Loucy (cell line): Measurements from ENCODE around the gene PDE4DIP.
"Not testable (repeated sequence)": the region's sequence is repeated elsewhere in the genome, so short reads cannot be mapped to it uniquely, and the experiment has no call there.

Source experiments
- CTCF ChIP-seq: fragments of 200-600 bp; sonication (generic); conservative IDR thresholded peaks from 2 replicates; pipeline ENCODE4 v1.5.1; 2014; ENCODE audit warnings: mild to moderate bottlenecking, antibody characterized with exemption, low read length
- EZH2phosphoT487 ChIP-seq: fragments of 200-600 bp; IDR thresholded peaks from 2 replicates; pipeline ENCODE4 v1.6.1; 2018; ENCODE audit warnings: antibody characterized with exemption, mild to moderate bottlenecking, moderate library complexity, borderline replicate concordance

- TF ChIP-seq CTCF, EZH2phosphoT487: not testable (repeated sequence)
These were observed 72.0 kb downstream of the PDE4DIP start for GRCh38 chr1:148916222-148916621.
